Ovary (tissue), 3 donors: ENCODE data around the gene ACAT1.

Experiments
- EP300 ChIP-seq: sonication (generic); formaldehyde crosslinking; IDR thresholded peaks from one replicate; pipeline ENCODE4 v1.6.1; 2017; ENCODE audit warnings: antibody characterized with exemption
- TF ChIP-seq, protein P1 (sequence below), 3 donors: fragments of 450-650 bp in 2 of 3; fragments of 200-600 bp in 1 of 3; IDR thresholded peaks; one replicate each; pipeline versions ENCODE4 v1.5.1 to v1.8.0; 2016 to 2022; ENCODE audit warnings: antibody characterized with exemption in 3 of 3, mild to moderate bottlenecking in 1 of 3
- donor health status: DM: no; HTN: no; CAD: no.

DNA sequence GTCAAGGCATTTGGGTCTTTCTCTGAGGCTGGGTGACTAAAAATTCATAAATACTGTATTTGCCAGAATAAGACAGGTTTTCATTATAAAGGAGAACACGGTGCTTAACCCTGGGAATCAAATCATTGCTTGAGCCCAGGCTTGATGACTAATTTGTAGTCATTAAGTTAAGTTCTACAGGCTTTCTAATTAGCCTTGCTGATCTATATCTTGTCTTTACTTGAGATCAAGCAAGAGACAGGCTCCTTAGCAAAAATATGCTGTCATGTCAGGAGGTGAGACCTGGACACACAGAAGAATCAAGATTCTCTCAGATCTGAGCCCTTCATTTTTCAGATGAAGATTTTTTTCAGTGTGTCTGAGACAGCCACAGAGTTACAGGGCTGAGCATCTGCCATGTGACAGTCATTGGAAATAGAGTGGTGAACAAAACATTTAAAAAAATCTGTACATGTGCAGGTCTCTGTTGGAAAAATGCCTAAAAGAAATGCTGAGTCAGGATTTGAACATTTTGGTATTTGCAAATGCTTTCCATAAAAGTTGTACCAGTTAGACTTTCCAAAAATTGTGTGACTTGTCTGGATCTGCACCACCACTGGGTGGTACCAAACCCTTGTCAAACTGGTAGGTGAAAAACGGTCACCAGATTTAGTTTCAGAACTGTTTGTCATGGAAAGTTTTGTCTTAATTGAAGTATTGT is 14.6 kb downstream of the ACAT1 start:
- TF ChIP-seq, protein P1, sequence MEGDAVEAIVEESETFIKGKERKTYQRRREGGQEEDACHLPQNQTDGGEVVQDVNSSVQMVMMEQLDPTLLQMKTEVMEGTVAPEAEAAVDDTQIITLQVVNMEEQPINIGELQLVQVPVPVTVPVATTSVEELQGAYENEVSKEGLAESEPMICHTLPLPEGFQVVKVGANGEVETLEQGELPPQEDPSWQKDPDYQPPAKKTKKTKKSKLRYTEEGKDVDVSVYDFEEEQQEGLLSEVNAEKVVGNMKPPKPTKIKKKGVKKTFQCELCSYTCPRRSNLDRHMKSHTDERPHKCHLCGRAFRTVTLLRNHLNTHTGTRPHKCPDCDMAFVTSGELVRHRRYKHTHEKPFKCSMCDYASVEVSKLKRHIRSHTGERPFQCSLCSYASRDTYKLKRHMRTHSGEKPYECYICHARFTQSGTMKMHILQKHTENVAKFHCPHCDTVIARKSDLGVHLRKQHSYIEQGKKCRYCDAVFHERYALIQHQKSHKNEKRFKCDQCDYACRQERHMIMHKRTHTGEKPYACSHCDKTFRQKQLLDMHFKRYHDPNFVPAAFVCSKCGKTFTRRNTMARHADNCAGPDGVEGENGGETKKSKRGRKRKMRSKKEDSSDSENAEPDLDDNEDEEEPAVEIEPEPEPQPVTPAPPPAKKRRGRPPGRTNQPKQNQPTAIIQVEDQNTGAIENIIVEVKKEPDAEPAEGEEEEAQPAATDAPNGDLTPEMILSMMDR (IDR thresholded peaks at IDR 0.05): no peak
- no peak for TF ChIP-seq EP300
